ENCODE data around the gene SCARF1. TPM values are rescaled to one million over a fixed set of nuclear protein-coding genes. Genes with fewer than 3 reads are reported as not detected.

The SCARF1 gene, protein sequence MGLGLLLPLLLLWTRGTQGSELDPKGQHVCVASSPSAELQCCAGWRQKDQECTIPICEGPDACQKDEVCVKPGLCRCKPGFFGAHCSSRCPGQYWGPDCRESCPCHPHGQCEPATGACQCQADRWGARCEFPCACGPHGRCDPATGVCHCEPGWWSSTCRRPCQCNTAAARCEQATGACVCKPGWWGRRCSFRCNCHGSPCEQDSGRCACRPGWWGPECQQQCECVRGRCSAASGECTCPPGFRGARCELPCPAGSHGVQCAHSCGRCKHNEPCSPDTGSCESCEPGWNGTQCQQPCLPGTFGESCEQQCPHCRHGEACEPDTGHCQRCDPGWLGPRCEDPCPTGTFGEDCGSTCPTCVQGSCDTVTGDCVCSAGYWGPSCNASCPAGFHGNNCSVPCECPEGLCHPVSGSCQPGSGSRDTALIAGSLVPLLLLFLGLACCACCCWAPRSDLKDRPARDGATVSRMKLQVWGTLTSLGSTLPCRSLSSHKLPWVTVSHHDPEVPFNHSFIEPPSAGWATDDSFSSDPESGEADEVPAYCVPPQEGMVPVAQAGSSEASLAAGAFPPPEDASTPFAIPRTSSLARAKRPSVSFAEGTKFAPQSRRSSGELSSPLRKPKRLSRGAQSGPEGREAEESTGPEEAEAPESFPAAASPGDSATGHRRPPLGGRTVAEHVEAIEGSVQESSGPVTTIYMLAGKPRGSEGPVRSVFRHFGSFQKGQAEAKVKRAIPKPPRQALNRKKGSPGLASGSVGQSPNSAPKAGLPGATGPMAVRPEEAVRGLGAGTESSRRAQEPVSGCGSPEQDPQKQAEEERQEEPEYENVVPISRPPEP
- polyA plus RNA-seq (2013, experiment 1 of 2): 0.67 TPM
- 0.69 TPM for polyA plus RNA-seq (2013, experiment 2 of 2)

DNA sequence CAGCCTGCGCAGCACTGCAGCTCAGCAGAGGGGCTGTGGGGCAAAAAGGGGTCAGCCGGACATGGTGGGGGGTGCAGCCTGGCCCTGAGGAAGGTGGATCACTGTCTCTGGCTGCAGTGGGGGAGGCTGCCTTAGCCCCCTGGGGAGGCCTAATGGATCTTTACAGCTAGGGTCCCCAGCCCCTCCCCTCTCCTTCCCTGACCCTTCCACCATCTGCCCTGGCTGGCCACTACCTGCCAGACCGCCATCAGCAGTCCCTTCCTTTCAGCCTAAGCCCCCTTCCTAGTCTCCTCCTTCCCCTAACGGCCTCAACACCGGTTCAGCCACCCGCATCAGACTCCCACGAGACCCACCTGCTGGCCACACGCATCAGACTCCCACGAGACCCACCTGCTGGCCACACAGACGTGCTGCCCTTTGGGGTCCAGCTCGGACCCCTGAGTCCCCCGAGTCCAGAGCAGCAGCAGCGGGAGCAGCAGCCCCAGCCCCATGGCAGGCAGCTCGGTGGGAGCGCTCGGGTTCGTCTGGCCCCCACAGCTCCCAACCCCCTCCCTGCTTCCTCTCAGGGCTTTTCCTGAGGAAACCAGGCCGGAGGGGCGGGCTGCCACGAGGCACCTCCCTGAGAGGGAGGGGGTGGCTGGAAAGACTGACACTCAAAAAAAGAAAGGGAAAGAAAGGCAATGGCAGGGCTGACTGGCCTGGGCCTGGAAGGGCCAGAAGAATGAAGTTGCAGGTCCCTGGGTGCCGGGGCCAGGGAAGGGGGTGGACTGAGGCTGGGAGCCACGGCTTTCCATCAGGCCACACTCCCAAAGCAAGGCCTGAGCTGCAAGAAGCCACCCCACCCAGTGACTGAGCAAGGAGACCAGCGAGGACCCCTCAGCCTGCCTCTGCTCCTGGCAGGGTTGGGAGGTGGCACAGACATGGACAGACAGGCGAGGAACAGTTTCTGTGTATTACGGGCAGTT is at the start of gene SCARF1:
TSS of gene SCARF1 (minus strand) at position 526 of the 965 bp plus-strand sequence. CDS start at position 491, 35 bp downstream.
- H3K4me1 ChIP-seq (ENCODE audit: control insufficient read depth in 2 of 2, insufficient read depth in 1 of 2, low read depth in 1 of 2, low read length in 2 of 2): peaks cover 14 to 38% of the 10 kb centered on the region in 2 donors
- peak within 1 kb of the TSS; percentile 76 for H3K4ac ChIP-seq (ENCODE audit: low read length)
- H3K4me2 ChIP-seq (ENCODE audit: insufficient read depth, low read length, poor library complexity, severe bottlenecking): no peak within 1 kb of the TSS
- H2AK5ac ChIP-seq (ENCODE audit: low read depth, low read length): peak within 1 kb of the TSS; percentile 96
- H3K18ac ChIP-seq (ENCODE audit: low read length): peak within 1 kb of the TSS; percentile 76
- peak within 1 kb of the TSS; percentile 90 for H2BK12ac ChIP-seq (ENCODE audit: low read length)
- no CpG with 5 or more reads among the region's 25 CpGs for whole genome bisulfite sequencing, 2 donors (ENCODE audit: extremely low coverage in 2 of 2, insufficient read length in 2 of 2, insufficient replicate concordance in 1 of 2)
- peak within 1 kb of the TSS; percentile 75 for H2AFZ ChIP-seq (ENCODE audit: low read length)
- H3K9ac ChIP-seq (ENCODE audit: low read depth, low read length, poor library complexity): peak within 1 kb of the TSS; percentile 63
- peaks cover under 1 to 13% of the 10 kb centered on the region in 2 donors for H3K36me3 ChIP-seq (replicated peaks in 1 of 2; ENCODE audit: control insufficient read depth in 2 of 2, insufficient read depth in 2 of 2, low read length in 2 of 2)
- H4K8ac ChIP-seq (ENCODE audit: low read depth, low read length): peak within 1 kb of the TSS; percentile 89
- peak within 1 kb of the TSS; percentile 64 for H4K91ac ChIP-seq (ENCODE audit: low read depth, low read length, poor library complexity)
- H3K4me3 ChIP-seq (ENCODE audit: low read length in 2 of 2): peak within 1 kb of the TSS in 1 of 2 donors; percentile 43
- peak within 1 kb of the TSS; percentile 89 for H3K14ac ChIP-seq (ENCODE audit: low read length)
- peaks cover 0 to 2% of the 10 kb centered on the region in 2 donors for H3K9me3 ChIP-seq (replicated peaks in 1 of 2; ENCODE audit: control insufficient read depth in 2 of 2, insufficient read depth in 1 of 2, low read depth in 1 of 2, low read length in 2 of 2)
- H3K79me1 ChIP-seq (ENCODE audit: low read depth, low read length): peaks cover 2% of the 10 kb centered on the region
- H2BK15ac ChIP-seq (ENCODE audit: low read length): peak within 1 kb of the TSS; percentile 98
- peaks cover 0 to 27% (median 0%) of the 10 kb centered on the region in 3 experiments for H3K27me3 ChIP-seq (ENCODE audit: control insufficient read depth in 3 of 3, insufficient read depth in 3 of 3, low read depth in 1 of 3, low read length in 3 of 3)
- H3K27ac ChIP-seq (replicated peaks; ENCODE audit: low read length): no peak within 1 kb of the TSS
- DNase-seq (ENCODE audit: low spot score): no peak
- peak within 1 kb of the TSS; percentile 61 for H2BK120ac ChIP-seq (ENCODE audit: low read depth, low read length)
- H3K23ac ChIP-seq (ENCODE audit: low read depth, low read length, poor library complexity): peak within 1 kb of the TSS; percentile 23
- H2BK5ac ChIP-seq (ENCODE audit: low read length): peak within 1 kb of the TSS; percentile 48

DNA sequence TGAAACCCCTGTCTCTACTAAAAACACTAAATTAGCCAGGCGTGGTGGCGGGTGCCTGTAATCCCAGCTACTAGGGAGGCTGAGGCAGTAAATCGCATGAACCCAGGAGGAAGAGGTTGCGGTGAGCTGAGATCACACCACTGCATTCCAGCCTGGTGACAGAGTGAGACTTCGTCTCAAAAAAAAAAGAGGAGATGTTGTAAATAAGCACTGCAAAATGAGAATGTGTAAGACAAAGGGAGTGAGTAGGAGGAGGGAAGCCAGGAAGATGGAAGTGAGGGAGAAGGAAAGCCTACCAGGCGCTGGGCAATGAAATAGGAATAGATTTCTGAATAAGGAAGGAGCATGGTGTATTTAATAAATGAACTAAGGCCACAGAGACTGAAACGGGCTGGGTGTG is 47.8 kb upstream of the SCARF1 start:
- Histone ChIP-seq H2BK12ac (ENCODE audit: low read length) (no peak overlapping the region), H3K4ac (ENCODE audit: low read length) (no peak overlapping the region), H4K8ac (ENCODE audit: low read depth, low read length) (no peak overlapping the region), H3K4me1 (ENCODE audit: control insufficient read depth in 2 of 2, insufficient read depth in 1 of 2, low read depth in 1 of 2, low read length in 2 of 2) (no peaks in the 10 kb centered on the region), H3K18ac (ENCODE audit: low read length) (no peak overlapping the region), H3K27me3 (ENCODE audit: control insufficient read depth in 3 of 3, insufficient read depth in 3 of 3, low read depth in 1 of 3, low read length in 3 of 3) (no peaks in the 10 kb centered on the region), H3K27ac (replicated peaks; ENCODE audit: low read length) (no peak overlapping the region), H2AFZ (ENCODE audit: low read length) (no peak overlapping the region), H3K9ac (ENCODE audit: low read depth, low read length, poor library complexity) (no peak overlapping the region), H2AK5ac (ENCODE audit: low read depth, low read length) (no peak overlapping the region), H3K4me3 (ENCODE audit: low read length in 2 of 2) (no peak overlapping the region), H2BK15ac (ENCODE audit: low read length) (no peak overlapping the region), H3K9me3 (replicated peaks in 1 of 2; ENCODE audit: control insufficient read depth in 2 of 2, insufficient read depth in 1 of 2, low read depth in 1 of 2, low read length in 2 of 2) (peaks cover 2 to 4% of the 10 kb centered on the region in 2 donors), H2BK120ac (ENCODE audit: low read depth, low read length) (no peak overlapping the region), H3K79me1 (ENCODE audit: low read depth, low read length) (no peaks in the 10 kb centered on the region), H3K14ac (ENCODE audit: low read length) (no peak overlapping the region), H2BK5ac (ENCODE audit: low read length) (no peak overlapping the region), H3K4me2 (ENCODE audit: insufficient read depth, low read length, poor library complexity, severe bottlenecking) (no peak overlapping the region), H3K23ac (ENCODE audit: low read depth, low read length, poor library complexity) (no peak overlapping the region), H3K36me3 (replicated peaks in 1 of 2; ENCODE audit: control insufficient read depth in 2 of 2, insufficient read depth in 2 of 2, low read length in 2 of 2) (no peaks in the 10 kb centered on the region), H4K91ac (ENCODE audit: low read depth, low read length, poor library complexity) (no peak overlapping the region)
- no peak for DNase-seq (ENCODE audit: low spot score)
- no CpG with 5 or more reads among the region's 7 CpGs for WGBS, 2 donors (ENCODE audit: extremely low coverage in 2 of 2, insufficient read length in 2 of 2, insufficient replicate concordance in 1 of 2)

DNA sequence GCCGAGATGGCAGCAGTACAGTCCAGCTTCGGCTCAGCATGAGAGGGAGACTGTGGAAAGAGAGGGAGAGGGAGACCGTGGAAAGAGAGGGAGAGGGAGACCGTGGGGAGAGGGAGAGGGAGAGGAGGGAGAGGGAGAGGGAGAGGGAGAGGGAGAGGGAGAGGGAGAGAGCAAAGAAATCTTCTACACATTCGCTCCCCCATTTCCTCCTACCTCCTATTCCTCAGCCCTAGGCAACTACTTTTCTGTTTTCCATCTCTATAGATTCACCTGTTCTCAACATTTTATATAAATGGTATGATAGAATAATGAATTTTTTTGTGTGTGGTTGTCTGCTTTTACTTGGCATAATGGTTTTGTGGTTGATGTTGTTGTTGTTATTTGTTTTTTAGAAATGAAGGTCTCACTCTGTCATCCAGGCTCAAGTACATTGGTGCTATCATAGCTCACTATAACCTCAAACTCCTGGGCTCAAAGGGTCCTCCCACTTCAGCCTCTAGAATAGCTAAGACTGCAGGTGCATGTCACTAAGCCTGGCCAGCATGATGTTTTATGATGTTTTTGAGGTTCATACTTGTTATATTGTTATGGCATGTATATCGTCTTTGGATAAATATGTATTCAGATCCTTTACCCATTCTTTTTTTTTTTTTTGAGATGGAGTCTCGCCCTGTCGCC is 45.2 kb upstream of the SCARF1 start:
- H3K23ac ChIP-seq (ENCODE audit: low read depth, low read length, poor library complexity): no peak overlapping the region
- no peak overlapping the region for H2AK5ac ChIP-seq (ENCODE audit: low read depth, low read length)
- H3K79me1 ChIP-seq (ENCODE audit: low read depth, low read length): no peaks in the 10 kb centered on the region
- H2BK15ac ChIP-seq (ENCODE audit: low read length): no peak overlapping the region
- H3K36me3 ChIP-seq (replicated peaks in 1 of 2; ENCODE audit: control insufficient read depth in 2 of 2, insufficient read depth in 2 of 2, low read length in 2 of 2): no peaks in the 10 kb centered on the region
- H2AFZ ChIP-seq (ENCODE audit: low read length): no peak overlapping the region
- no peak overlapping the region for H3K4me3 ChIP-seq (ENCODE audit: low read length in 2 of 2)
- no peak overlapping the region for H2BK12ac ChIP-seq (ENCODE audit: low read length)
- H3K4me2 ChIP-seq (ENCODE audit: insufficient read depth, low read length, poor library complexity, severe bottlenecking): no peak overlapping the region
- no peak overlapping the region for H4K8ac ChIP-seq (ENCODE audit: low read depth, low read length)
- H3K9ac ChIP-seq (ENCODE audit: low read depth, low read length, poor library complexity): no peak overlapping the region
- H3K4me1 ChIP-seq (ENCODE audit: control insufficient read depth in 2 of 2, insufficient read depth in 1 of 2, low read depth in 1 of 2, low read length in 2 of 2): no peaks in the 10 kb centered on the region
- H2BK120ac ChIP-seq (ENCODE audit: low read depth, low read length): no peak overlapping the region
- no peak overlapping the region for H3K14ac ChIP-seq (ENCODE audit: low read length)
- WGBS, 2 donors (ENCODE audit: extremely low coverage in 2 of 2, insufficient read length in 2 of 2, insufficient replicate concordance in 1 of 2): no CpG with 5 or more reads among the region's 8 CpGs
- DNase-seq (ENCODE audit: low spot score): no peak
- no peaks in the 10 kb centered on the region for H3K27me3 ChIP-seq (ENCODE audit: control insufficient read depth in 3 of 3, insufficient read depth in 3 of 3, low read depth in 1 of 3, low read length in 3 of 3)
- H3K27ac ChIP-seq (replicated peaks; ENCODE audit: low read length): no peak overlapping the region
- no peak overlapping the region for H3K18ac ChIP-seq (ENCODE audit: low read length)
- H2BK5ac ChIP-seq (ENCODE audit: low read length): no peak overlapping the region
- H3K9me3 ChIP-seq (replicated peaks in 1 of 2; ENCODE audit: control insufficient read depth in 2 of 2, insufficient read depth in 1 of 2, low read depth in 1 of 2, low read length in 2 of 2): peaks cover 2 to 4% of the 10 kb centered on the region in 2 donors
- H4K91ac ChIP-seq (ENCODE audit: low read depth, low read length, poor library complexity): no peak overlapping the region
- no peak overlapping the region for H3K4ac ChIP-seq (ENCODE audit: low read length)

Measured in neuronal stem cell (in vitro differentiated cells).